Thymus (tissue), 11 donors: ENCODE data around the gene HOXB6. TPM values are rescaled to one million over a fixed set of nuclear protein-coding genes. Genes with fewer than 3 reads are reported as not detected.

Experiments
- DNase-seq, 9 donors: peaks; one replicate each; pipeline ENCODE4 v3.0.0-alpha.2; 2013; ENCODE audit warnings: low spot score in 9 of 9, low read depth in 6 of 9, missing footprints in 1 of 9
- H3K27ac ChIP-seq, 2 donors: one replicate each; pipeline ENCODE4 v1.5.1; 2013; ENCODE audit warnings: control low read depth in 1 of 2, low read depth in 1 of 2, low read length in 1 of 2, mild to moderate bottlenecking in 1 of 2, moderate library complexity in 1 of 2
- H3K27me3 ChIP-seq, 2 donors: one replicate each; pipeline ENCODE4 v1.5.1; 2013; ENCODE audit warnings: low read length in 1 of 2; ENCODE audit not compliant: control insufficient read depth in 2 of 2, insufficient read depth in 1 of 2
- H3K36me3 ChIP-seq, 2 donors: one replicate each; pipeline ENCODE4 v1.5.1; 2013; ENCODE audit warnings: low read length in 1 of 2, mild to moderate bottlenecking in 1 of 2, moderate library complexity in 1 of 2; ENCODE audit not compliant: control insufficient read depth in 2 of 2, insufficient read depth in 2 of 2
- H3K4me1 ChIP-seq, 2 donors: one replicate each; pipeline ENCODE4 v1.5.1; 2013; ENCODE audit warnings: low read length in 2 of 2; ENCODE audit not compliant: control insufficient read depth in 2 of 2, insufficient read depth in 2 of 2
- H3K4me3 ChIP-seq, 2 donors: one replicate each; pipeline ENCODE4 v1.5.1; 2013; ENCODE audit warnings: low read length in 2 of 2, control low read depth in 1 of 2, mild to moderate bottlenecking in 1 of 2
- H3K9me3 ChIP-seq, 2 donors: one replicate each; pipeline ENCODE4 v1.5.1; 2013; ENCODE audit warnings: low read length in 1 of 2, mild to moderate bottlenecking in 1 of 2; ENCODE audit not compliant: control insufficient read depth in 2 of 2, insufficient read depth in 1 of 2
- WGBS: extraction: QIAGEN DNeasy Blood & Tissue Kit; methylation state at CpG from one replicate; pipeline ENCODE4 v1.1.7; 2013; 5-methylcytosine and 5-hydroxymethylcytosine counted together
- polyA plus RNA-seq: library from polyadenylated mRNA; stranded (reverse); fragments of 200-250 nt; gene quantifications from one replicate; pipeline ENCODE4 v1.2.3, GENCODE V29; 2013
- total RNA-seq: library from RNA; stranded (reverse); fragments of 120-200 nt; gene quantifications from one replicate; pipeline ENCODE4 v1.2.4, GENCODE V29; 2013
- donor health status: healthy.

Gene HOXB6
- total and polyA plus RNA-seq, 2 donors, result 0.19 to 1.0 TPM

DNA sequence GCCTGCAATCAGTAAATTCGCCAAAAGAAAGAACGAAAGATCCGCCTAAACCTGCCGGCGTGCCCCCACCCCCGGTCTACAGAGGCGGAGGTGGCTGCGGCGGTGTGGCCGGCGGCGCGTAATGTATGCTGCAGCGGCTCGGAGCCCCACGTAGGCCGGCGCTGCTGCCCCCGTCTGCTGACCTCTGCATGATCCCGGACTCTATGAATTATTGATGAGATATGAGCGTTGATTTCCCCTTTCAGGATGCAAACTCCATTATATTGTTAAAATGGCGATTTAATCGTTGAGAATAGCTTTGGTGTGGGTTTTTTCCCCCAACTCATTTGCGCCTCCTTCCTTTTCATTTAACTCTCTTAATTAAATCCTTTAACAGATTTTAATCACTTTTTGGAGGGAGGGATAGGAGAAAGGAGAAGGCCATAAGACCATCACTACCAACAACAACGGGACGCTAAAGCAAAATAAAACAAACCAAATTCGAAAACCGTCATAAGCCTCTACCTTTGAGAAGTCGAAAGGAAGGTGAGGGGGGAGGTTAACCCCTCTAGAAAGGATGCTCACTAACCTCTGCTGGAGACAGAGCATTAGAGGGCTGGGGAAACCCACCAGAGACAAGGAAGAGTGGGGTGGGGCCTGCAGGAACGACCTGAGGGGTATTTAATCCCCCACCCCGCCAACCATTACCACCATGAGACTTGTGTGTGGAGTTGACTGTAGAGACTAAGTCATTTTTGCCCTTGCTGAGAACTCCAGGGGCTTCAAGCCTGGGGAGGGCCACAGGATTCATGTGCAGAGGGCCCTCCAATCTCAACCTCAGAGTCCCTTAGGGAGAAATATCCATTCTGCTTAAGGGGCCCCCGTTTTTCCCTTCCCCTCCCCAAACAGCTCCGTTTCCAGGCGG, 18.2 kb downstream of the HOXB6 start:
- Histone ChIP-seq H3K4me1 (peaks cover 10 to 19% of the 10 kb centered on the region in 2 donors), H3K9me3 (peaks cover 0 to 12% of the 10 kb centered on the region in 2 donors), H3K27ac (no peak overlapping the region), H3K4me3 (peak overlapping the region in 1 of 2 donors; percentile 52), H3K27me3 (peaks cover 96 to 100% of the 10 kb centered on the region in 2 donors), H3K36me3 (no peaks in the 10 kb centered on the region)
- WGBS, result 7% methylated on average over 34 of the region's 34 CpGs
- no peak for DNase-seq

DNA sequence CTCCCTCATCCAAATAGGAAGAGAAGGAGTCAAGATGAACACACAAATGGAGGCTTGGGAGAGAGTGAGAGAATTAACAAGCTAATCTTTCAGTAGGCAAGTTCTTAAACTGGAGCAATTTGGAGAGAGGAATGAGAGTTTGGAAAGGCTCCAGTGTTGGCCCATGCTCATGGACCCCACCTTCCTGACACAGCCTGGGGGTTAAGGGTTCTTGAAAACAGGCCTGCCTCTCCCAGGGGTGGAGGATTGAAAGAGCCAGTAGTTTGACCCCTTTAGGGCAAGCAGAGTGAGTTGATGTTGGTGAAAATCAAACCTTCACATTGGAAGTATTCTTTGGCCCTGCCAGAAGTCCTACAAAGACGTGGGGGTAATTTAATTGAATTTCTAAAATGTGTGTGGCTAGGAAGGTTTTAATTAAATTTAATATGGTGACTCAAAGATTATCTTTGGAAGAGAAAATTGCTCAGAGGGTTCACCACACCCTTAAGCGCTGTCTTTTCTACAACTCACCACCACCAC, 20.5 kb downstream of the HOXB6 start:
- DNase-seq, result no peak
- Histone ChIP-seq H3K4me3 (no peak overlapping the region), H3K27me3 (peaks cover 96 to 100% of the 10 kb centered on the region in 2 donors), H3K36me3 (no peaks in the 10 kb centered on the region), H3K4me1 (peaks cover 10 to 23% of the 10 kb centered on the region in 2 donors), H3K9me3 (peaks cover 0 to 13% of the 10 kb centered on the region in 2 donors), H3K27ac (no peak overlapping the region)
- 81% methylated on average over 2 of the region's 2 CpGs for WGBS

DNA sequence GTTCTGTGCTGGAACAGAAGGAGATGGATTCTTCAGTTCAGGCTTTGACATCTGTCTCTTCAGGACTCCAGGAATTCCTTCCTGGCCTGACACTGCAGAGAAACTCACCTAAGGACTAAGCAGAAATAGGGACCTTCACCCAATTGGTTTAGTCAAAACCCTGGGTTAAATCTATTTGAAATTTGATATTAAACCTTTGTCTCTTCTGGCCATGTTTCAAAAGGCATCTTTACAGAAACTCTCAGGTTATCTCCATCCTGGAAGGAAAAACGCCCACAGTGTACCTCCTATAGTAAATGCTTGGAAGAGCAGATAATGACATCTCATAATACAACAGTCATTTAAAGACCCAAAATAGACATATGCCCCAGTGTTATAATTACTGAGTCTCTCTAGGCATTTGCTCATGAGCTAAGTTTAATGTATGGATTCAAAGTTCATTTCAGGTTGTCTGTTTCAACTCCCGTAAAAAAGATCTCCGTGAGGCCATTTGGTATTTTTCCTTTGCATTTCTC, 21.0 kb downstream of the HOXB6 start:
- H3K9me3 ChIP-seq, result peaks cover 0 to 13% of the 10 kb centered on the region in 2 donors
- WGBS, result 94% methylated on average over 3 of the region's 3 CpGs
- H3K36me3 ChIP-seq, result no peaks in the 10 kb centered on the region
- H3K27me3 ChIP-seq, result peaks cover 96 to 100% of the 10 kb centered on the region in 2 donors
- no peak overlapping the region for H3K27ac ChIP-seq
- no peak overlapping the region for H3K4me3 ChIP-seq
- peaks cover 15 to 28% of the 10 kb centered on the region in 2 donors for H3K4me1 ChIP-seq
- DNase-seq, result no peak

- peaks cover 18 to 31% of the 10 kb centered on the region in 2 donors for H3K4me1 ChIP-seq
- H3K4me3 ChIP-seq, result no peak overlapping the region
- peaks cover 91 to 97% of the 10 kb centered on the region in 2 donors for H3K27me3 ChIP-seq
- no peak for DNase-seq
- 33% methylated on average over 7 of the region's 7 CpGs for WGBS
- peaks cover 0 to 13% of the 10 kb centered on the region in 2 donors for H3K9me3 ChIP-seq
- no peaks in the 10 kb centered on the region for H3K36me3 ChIP-seq
- H3K27ac ChIP-seq, result no peak overlapping the region
Observed at GRCh38 chr17:48582750-48583069, 22.1 kb downstream of the HOXB6 start.

- Histone ChIP-seq H3K27ac (no peak overlapping the region), H3K9me3 (peaks cover 0 to 7% of the 10 kb centered on the region in 2 donors), H3K27me3 (peaks cover 84 to 96% of the 10 kb centered on the region in 2 donors), H3K36me3 (no peaks in the 10 kb centered on the region), H3K4me3 (no peak overlapping the region), H3K4me1 (peaks cover 20 to 27% of the 10 kb centered on the region in 2 donors)
- WGBS, result 37% methylated on average over 26 of the region's 26 CpGs
- peak in 1 of 9 donors; percentile 46 for DNase-seq
Observed at GRCh38 chr17:48579760-48580554, 24.8 kb downstream of the HOXB6 start.

DNA sequence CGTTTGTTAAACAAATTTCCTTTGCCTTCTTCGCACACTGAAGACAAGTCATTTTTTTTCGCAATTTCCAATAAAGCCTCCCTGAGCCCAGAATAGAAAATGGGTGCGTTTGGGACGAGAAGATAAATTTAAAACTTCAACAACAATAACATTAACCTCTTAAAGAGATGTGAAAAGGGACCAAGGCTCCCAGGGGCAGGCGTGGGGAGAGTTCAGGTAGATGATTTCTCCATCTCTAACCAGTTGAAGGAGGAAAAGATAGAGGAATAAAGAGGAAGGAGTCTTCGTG, 25.4 kb downstream of the HOXB6 start:
- Histone ChIP-seq H3K36me3 (no peaks in the 10 kb centered on the region), H3K9me3 (peaks cover 0 to 6% of the 10 kb centered on the region in 2 donors), H3K27ac (no peak overlapping the region), H3K27me3 (peaks cover 79 to 93% of the 10 kb centered on the region in 2 donors), H3K4me1 (peaks cover 19 to 25% of the 10 kb centered on the region in 2 donors), H3K4me3 (peak overlapping the region in 1 of 2 donors; percentile 86)
- DNase-seq, result peak in 1 of 9 donors; percentile 47
- WGBS, result 44% methylated on average over 7 of the region's 7 CpGs

DNA sequence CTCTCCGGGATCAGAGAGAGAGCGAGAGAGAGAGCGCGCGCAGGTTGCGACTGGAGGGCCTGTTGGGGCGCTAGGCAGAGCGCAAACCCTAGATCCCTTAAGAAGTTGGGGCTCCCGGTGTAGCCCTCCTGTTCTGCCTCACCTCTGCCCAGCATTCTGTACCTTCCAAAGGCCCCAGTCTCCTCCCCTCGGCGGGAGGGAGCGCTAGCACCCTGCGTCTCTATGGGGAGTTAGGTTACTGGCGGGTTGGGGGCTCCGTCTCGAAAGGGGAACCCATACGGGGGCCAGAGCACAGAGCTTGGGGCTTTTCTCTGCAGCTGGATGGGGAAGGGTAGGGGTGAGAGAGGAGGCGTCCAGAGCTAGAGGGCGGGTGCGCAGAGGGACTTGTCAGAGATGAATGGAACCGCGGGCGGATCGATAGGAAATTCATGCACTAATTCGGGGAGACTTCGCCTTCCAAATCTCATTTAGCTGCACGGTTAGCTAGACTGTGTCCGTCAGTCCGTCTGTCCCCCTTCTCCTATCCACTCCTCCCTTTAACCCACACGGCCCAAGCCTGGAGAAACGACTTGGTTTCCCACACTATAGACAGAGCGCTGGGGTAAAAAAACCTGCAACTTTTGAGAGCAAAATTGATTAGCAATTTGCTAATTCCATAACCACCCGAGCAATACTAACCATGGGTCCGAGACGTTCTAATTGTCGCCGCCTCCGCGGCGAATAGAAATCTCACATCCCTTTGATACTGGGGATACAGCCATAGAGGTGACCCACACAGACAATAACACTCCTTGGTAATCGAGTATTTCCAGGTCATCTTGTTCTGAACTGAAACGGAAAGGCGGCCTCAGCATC, 25.9 kb downstream of the HOXB6 start:
- WGBS, result 11% methylated on average over 43 of the region's 43 CpGs
- Histone ChIP-seq H3K27me3 (peaks cover 74 to 93% of the 10 kb centered on the region in 2 donors), H3K27ac (peak overlapping the region in 1 of 2 donors; percentile 18), H3K9me3 (peaks cover 0 to 6% of the 10 kb centered on the region in 2 donors), H3K4me1 (peaks cover 19 to 27% of the 10 kb centered on the region in 2 donors), H3K36me3 (no peaks in the 10 kb centered on the region), H3K4me3 (peak overlapping the region; percentile 73 to 86)
- peak in 3 of 9 donors; percentile 33 to 65 (median 50) for DNase-seq

DNA sequence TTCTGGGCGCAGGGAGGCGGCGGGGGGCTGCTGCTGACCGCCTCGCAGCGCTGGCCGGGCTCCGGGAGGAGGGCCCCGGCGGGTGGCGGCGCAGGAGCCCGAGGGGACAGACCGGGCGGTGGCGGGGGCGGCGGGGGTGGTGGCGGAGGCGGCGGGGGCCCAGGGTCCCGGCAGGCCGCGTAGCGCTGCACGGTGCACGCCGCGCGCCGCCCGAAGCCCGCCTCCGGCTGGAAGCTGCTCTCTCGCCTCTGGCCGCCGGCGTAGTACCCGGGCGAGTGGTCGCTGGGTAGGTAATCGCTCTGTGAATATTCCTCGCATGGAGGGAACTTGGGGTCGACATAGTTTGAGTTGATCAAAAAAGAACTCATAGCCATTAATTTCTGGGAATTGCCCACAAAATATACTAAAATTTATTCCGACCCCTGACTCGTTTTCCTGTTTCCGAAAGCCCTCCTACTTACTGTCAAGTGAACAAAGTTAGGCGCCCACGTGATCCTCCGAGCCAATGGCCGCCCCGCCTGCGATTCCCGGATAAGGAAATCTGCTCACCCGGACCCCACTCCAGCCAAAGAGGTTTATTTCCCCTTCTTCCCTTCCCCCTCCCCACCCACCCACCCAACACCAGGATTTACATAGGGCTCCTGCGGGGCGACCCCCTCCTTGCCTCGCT, 26.7 kb downstream of the HOXB6 start, which contains the start of gene HOXB4:
Gene HOXB4 (minus strand): TSS at position 405 of the 670 bp plus-strand sequence. CDS start 31 bp downstream, at position 374.
- Histone ChIP-seq H3K9me3 (peaks cover 0 to 6% of the 10 kb centered on the region in 2 donors), H3K27ac (peak within 1 kb of the TSS in 1 of 2 donors; percentile 27), H3K4me3 (peak within 1 kb of the TSS; percentile 73 to 86), H3K4me1 (peaks cover 19 to 32% of the 10 kb centered on the region in 2 donors), H3K36me3 (no peaks in the 10 kb centered on the region), H3K27me3 (peaks cover 66 to 89% of the 10 kb centered on the region in 2 donors)
- under 1% methylated on average over 58 of the region's 58 CpGs for WGBS
- peak in 7 of 9 donors; percentile 55 to 87 (median 68) for DNase-seq
